Lung (tissue), 12 donors: ENCODE results near the gene ELF1. TPM values are rescaled to one million over a fixed set of nuclear protein-coding genes. Genes with fewer than 3 reads are reported as not detected.

Experiments
- ATAC-seq: fragments of 200-7000 bp; cut with Tn5 transposase; one replicate; pipeline ENCODE4 v1.9.1; 2020; ENCODE audit warnings: moderate number of reproducible peaks; ENCODE audit not compliant: insufficient read depth, low FRiP score
- DNase-seq, 3 donors: peaks; one replicate each; pipeline ENCODE4 v3.0.0-alpha.2; 2013 to 2017
- H3K27ac ChIP-seq, 2 donors: one replicate each; pipeline ENCODE4 v1.5.1; 2013; ENCODE audit warnings: mild to moderate bottlenecking in 2 of 2, moderate library complexity in 2 of 2, control low read depth in 1 of 2, inconsistent platforms in 1 of 2, low read depth in 1 of 2, low read length in 1 of 2
- H3K27me3 ChIP-seq, 3 donors: one replicate each; pipeline ENCODE4 v1.5.1; 2013; ENCODE audit warnings: low read length in 2 of 3; ENCODE audit not compliant: control insufficient read depth in 3 of 3, insufficient read depth in 3 of 3
- H3K36me3 ChIP-seq, 4 donors: one replicate each; pipeline ENCODE4 v1.5.1; 2013; ENCODE audit warnings: low read length in 4 of 4, mild to moderate bottlenecking in 1 of 4, moderate library complexity in 1 of 4; ENCODE audit not compliant: control insufficient read depth in 4 of 4, insufficient read depth in 4 of 4
- H3K4me1 ChIP-seq, 5 donors: one replicate each; pipeline ENCODE4 v1.5.1; 2013; ENCODE audit warnings: low read length in 5 of 5, mild to moderate bottlenecking in 2 of 5, moderate library complexity in 1 of 5; ENCODE audit not compliant: control insufficient read depth in 5 of 5, insufficient read depth in 5 of 5
- H3K4me3 ChIP-seq: one replicate; pipeline ENCODE4 v1.5.1; 2013; ENCODE audit warnings: mild to moderate bottlenecking, control low read depth, moderate library complexity
- H3K9ac ChIP-seq, 2 donors: one replicate each; pipeline ENCODE4 v1.5.1; 2013; ENCODE audit warnings: low read length in 2 of 2, control low read depth in 1 of 2; ENCODE audit not compliant: insufficient read depth in 1 of 2
- H3K9me3 ChIP-seq, 4 donors: one replicate each; pipeline ENCODE4 v1.5.1; 2013; ENCODE audit warnings: low read length in 3 of 4, mild to moderate bottlenecking in 1 of 4, moderate library complexity in 1 of 4; ENCODE audit not compliant: control insufficient read depth in 4 of 4, insufficient read depth in 3 of 4
- CTCF ChIP-seq: IDR thresholded peaks from 2 replicates; pipeline ENCODE4 v1.5.1; 2012; ENCODE audit warnings: mild to moderate bottlenecking; ENCODE audit errors: control extremely low read depth, extremely low read depth
- WGBS, 2 donors: extraction: QIAGEN DNeasy Blood & Tissue Kit; methylation state at CpG; one replicate each; pipeline ENCODE4 v1.1.7; 2013; 5-methylcytosine and 5-hydroxymethylcytosine counted together
- polyA plus RNA-seq, 2 donors: library from polyadenylated mRNA; stranded (reverse); fragments of 200-250 nt; gene quantifications; one replicate each; pipeline ENCODE4 v1.2.1, GENCODE V29; 2013
- total RNA-seq, 2 donors: library from RNA; depleted of rRNA in 1 of 2; stranded (reverse); fragments of >200 nt in 1 of 2; gene quantifications; one replicate each; pipeline ENCODE4 v1.2.1, GENCODE V29; 2014 to 2021
- donor health status: control.
- donor health status: control.
- donor health status: Bipolar disorder and iron deficiency.
- donor health status: healthy.
- donor health status: DM: yes; HTN: yes; CAD: no.

Gene ELF1
- total and polyA plus RNA-seq, 4 donors: 10.8 to 107 (median 63.6) TPM

GRCh38 chr13:41026788-41027187 lies 7.7 kb upstream of the ELF1 start:
- TF ChIP-seq CTCF: no peak
- Histone ChIP-seq H3K27me3 (no peaks in the 10 kb centered on the region), H3K36me3 (peaks cover 0 to 3% (median 0%) of the 10 kb centered on the region in 4 donors), H3K27ac (no peak overlapping the region), H3K4me3 (no peak overlapping the region), H3K9me3 (no peaks in the 10 kb centered on the region), H3K9ac (no peak overlapping the region), H3K4me1 (peaks cover 0 to 25% (median 0%) of the 10 kb centered on the region in 5 donors)
- DNase-seq (no peak), ATAC-seq (no peak)
- WGBS, 2 donors: 97 to 98% methylated on average over 8 of the region's 8 CpGs

- peak overlapping the region in 1 of 2 donors; percentile 2 for H3K27ac ChIP-seq
- H3K9me3 ChIP-seq: no peaks in the 10 kb centered on the region
- no peak for TF ChIP-seq CTCF
- H3K4me3 ChIP-seq: no peak overlapping the region
- no peak for DNase-seq
- ATAC-seq: no peak
- peaks cover 0 to 29% (median 0%) of the 10 kb centered on the region in 5 donors for H3K4me1 ChIP-seq
- 49 to 71% methylated on average over 4 of the region's 4 CpGs for WGBS, 2 donors
- H3K9ac ChIP-seq: no peak overlapping the region
- no peaks in the 10 kb centered on the region for H3K27me3 ChIP-seq
- H3K36me3 ChIP-seq: peaks cover 0 to 3% (median 0%) of the 10 kb centered on the region in 4 donors
These were observed 6.4 kb upstream of the ELF1 start for GRCh38 chr13:41025518-41025917.

- no peaks in the 10 kb centered on the region for H3K36me3 ChIP-seq
- H3K27ac ChIP-seq: peak overlapping the region in 1 of 2 donors; percentile 31
- DNase-seq (peak in 1 of 3 donors; percentile 38), ATAC-seq (no peak)
- H3K4me3 ChIP-seq: no peak overlapping the region
- peaks cover 0 to 20% (median 0%) of the 10 kb centered on the region in 5 donors for H3K4me1 ChIP-seq
- no peaks in the 10 kb centered on the region for H3K9me3 ChIP-seq
- 82 to 90% methylated on average over 2 of the region's 2 CpGs for WGBS, 2 donors
- no peaks in the 10 kb centered on the region for H3K27me3 ChIP-seq
- no peak overlapping the region for H3K9ac ChIP-seq
- no peak for TF ChIP-seq CTCF
These were observed 647 bp upstream of the ELF1 start for GRCh38 chr13:41019578-41020347.

- H3K36me3 ChIP-seq: no peaks in the 10 kb centered on the region
- no peaks in the 10 kb centered on the region for H3K27me3 ChIP-seq
- H3K9ac ChIP-seq: peak overlapping the region in 1 of 2 donors; percentile 73
- TF ChIP-seq CTCF: no peak
- 40 to 42% methylated on average over 1 of the region's 1 CpG for WGBS, 2 donors
- ATAC-seq: no peak
- H3K4me1 ChIP-seq: peaks cover 0 to 20% (median 0%) of the 10 kb centered on the region in 5 donors
- H3K9me3 ChIP-seq: no peaks in the 10 kb centered on the region
- DNase-seq: no peak
- H3K4me3 ChIP-seq: no peak overlapping the region
- no peak overlapping the region for H3K27ac ChIP-seq
These were observed 541 bp downstream of the ELF1 start for GRCh38 chr13:41018602-41018948.
